Endometrium (tissue), 2 donors: ENCODE results near the gene BMP8B.

Experiments
- FAIRE-seq: peaks from 2 replicates; lab custom pipeline; 2012; peaks lifted over from hg19 to GRCh38; lab: Jason Lieb, UNC
- donor health status: control.
- donor health status: control.

BMP8B gene

DNA sequence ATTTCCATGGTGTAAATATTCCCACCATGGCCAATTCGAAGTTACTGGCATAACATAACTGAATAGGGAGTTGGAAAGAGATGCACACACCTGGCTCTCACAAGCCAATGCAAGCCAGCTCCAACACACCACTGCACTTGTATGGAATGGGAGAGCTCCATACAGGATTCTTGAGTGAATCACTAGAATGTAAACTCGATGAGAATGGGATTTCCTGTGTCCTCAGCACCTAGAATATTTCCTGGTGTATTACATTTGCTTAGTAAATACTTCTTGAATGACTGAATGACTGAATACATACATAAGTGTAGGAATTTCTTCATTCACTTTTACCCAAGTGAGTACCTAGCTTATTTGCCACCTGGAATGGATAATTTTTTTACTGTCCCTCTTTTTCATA, 66.2 kb downstream of the BMP8B start:
- FAIRE-seq = no peak

DNA sequence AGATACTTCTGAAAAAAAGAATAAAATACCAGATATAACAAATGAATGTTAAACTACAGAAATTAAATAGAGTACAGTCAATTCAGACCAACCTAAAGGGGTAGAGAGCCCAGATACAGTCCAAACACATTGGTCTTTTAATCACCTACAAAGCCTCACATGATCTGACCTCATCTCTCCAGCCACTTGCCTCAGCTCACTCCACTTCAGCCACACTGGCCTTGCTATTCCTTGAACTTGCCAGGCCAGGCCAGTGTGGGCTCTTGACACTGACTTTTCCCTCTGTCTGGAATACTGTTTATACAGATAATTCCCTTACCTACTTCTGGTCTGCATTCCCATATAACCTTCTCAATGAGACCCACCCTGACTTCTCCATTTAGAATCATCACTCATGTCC, 67.0 kb downstream of the BMP8B start:
- FAIRE-seq = no peak

DNA sequence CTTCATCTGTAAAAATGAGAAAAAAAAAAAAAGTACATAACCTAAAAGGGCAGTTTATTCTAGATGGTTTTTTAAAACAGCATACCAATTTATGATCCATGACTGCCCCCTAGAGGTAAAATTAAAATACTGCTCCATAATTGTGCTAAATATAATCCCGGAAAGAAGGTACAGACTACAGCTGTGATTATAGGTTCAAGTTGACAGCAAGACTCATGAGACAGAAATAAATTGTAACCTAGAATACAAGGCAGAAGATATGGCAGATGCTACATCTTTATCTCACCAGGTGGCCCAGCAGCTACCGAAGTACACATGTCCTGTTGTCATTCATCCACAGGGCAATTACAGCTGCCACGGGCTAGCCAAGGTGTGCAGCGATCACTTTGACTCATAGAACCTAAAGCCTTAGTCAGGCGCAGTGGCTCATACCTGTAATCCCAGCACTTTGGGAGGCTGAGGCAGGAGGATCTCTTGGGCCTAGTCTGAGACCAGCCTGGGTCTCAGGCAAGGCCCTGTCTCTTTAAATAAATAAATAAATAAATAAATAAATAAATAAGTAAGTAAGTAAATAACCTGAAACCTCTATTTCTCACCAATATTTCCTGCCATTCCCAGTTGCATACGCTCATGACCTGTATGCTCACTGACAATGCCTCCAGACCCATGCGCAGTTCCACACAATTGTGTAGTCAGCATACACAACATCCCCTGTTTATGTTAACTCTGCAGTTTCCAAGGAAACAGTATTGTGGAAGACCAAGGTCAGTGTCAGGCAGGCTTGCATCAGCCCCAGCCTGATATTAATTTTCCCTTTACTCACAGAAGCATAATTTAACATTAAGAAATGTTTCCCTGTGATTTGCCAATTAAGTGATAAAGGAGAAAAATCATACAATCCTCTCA, 68.3 kb downstream of the BMP8B start:
- peak; percentile 98 for FAIRE-seq

DNA sequence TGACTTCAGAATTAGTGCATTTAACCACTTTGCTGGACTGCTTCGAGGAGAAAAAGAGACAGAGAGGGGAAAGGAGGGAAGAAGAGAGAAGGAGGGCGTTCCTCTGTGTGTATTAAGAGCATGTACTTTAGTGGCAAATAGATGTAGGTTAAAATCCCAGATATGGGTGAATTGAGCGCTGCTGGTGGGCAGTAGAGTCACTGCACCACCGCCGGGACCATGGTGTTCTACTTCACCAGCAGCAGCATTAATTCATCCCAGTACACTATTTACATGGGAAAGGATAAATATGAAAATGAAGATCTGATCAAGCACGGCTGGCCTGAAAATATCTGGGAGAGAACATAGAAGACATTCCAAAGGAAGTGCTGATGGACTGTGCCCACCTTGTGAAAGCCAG, 70.9 kb downstream of the BMP8B start:
- FAIRE-seq = no peak

DNA sequence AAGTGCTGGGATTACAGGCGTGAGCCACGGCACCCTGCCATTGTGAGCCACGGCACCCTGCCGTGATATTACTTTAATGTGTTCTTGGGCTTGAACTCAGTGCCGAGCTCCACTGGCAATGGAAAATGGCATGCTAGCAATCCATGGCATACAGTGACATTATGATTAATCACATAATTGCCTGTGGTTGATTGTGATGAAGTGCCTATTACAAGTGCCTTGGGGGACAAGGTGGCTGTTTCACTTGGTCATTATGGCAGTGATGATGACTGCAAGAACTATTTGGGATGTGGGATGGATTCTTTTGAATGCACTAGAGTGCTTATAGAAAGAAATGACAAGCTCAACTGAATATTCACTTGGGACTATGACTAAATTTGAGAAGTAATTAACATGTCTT, 75.1 kb downstream of the BMP8B start:
- no peak for FAIRE-seq

DNA sequence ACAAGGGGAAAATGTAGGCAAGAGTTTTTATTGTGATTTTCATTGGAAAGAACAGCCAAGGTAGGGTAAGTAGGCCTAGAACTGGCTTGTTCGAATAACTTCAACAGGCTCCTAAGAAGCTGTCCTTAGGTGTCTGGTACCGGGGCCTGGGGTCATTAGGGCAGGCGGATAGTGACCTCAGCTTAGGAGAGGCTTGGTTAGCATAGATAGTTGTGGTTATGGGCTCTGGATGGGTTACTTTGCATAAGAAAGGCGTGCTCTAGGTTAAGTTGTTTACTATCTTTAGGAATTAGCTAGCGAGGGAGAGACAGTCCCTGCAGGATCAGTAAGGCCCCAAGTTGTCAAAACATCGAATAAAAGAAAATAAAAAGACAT, 76.7 kb downstream of the BMP8B start:
- no peak for FAIRE-seq

DNA sequence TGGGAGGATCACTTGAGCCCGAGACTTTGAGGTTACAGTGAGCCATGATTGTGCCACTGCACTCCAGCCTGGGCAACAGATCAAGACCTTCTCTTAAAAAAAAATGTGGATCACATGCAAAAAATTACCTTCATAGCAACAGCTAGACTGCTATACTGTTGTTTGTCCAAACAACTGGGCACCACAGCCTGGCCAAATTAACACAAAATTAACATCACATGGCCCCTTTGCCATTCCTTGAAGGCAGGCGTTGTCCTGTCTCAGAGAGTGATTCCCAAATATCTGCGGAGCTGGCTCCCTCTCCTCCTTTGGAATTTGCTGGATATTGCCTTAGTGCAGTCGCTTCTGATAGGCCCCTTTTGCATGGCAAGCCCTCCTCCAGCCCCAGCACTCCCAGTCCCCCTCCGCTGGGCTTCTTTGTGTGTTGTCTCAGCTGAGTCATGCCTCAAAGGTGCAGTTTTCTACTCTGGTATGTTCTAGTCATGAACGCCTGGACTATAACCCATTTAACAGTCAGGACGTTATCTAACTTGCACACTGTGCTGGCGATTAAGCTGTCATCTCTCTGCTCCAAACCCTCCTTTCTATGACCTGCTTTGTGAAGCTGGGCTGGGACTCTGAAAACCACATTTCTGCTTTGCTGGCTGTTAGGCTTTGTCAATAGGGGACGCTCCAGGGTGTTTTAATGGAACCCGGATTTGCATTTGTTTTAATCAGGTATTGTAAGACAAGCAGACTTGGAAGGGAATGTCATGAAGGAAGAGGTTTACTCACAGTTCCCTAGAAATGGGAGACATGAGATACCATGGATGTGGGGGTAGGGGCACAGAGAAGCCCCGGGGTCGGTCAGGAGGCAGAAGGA, 77.3 kb downstream of the BMP8B start:
- FAIRE-seq = no peak

DNA sequence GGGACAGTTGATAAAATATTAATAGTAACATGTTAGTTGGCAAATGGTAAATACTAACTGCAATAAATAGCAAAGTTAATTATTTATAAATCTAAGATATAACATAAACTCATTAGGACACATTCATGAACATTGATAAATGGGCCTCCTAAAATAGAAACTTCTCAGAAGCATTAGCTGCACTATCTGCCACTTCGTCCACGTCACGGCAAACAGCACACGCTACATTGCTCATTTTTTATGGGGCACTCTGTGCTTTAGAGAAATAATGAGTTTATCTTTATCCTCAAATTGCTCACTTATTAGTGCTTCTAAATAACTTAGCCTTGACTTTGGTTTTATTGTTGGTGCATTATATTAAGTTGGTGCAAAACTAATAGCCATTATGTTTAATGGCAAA, 81.2 kb downstream of the BMP8B start:
- no peak for FAIRE-seq
